Measurements from ENCODE around the gene ADCY9.

ADCY9 gene

DNA sequence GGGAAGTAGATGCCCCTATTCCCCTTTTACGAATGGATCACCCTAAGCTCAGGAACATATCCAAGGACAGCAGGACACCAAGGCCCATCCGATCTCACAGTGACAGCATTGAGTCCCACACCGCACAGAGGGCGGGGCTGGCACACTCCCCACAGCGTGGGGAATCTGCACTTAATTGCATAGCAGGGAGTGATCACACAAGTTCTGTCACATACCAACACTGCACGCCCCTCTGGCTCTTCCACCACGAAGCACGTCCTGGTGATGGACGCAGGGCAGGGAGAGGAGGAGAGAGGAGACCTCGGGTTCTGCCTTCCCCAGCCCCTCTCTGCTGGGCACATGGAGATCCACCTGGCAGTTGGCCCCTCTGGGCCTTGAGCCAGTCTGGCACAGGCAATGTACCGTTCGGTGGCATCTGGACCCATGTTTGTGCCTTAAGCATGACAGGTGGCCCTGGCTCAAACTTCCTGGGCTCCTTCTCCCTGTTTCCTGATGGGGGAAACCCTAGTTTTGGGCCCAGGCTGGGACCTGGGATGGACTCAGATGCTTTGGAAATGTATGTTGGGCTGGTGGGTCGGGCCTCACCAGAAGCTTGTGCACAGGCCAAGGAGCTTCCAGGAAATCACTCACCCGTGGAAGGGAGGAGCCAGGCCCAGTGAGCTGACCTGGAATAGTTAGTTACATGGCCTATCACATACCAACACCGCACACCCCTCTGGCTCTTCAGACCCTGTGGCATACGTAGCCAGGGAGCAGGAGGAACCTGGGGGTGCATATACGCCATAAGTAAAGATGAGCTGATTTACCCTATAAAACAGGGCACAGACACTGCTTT, 200.6 kb downstream of the ADCY9 start:
- no peak for DNase-seq (ENCODE audit: low spot score)

DNA sequence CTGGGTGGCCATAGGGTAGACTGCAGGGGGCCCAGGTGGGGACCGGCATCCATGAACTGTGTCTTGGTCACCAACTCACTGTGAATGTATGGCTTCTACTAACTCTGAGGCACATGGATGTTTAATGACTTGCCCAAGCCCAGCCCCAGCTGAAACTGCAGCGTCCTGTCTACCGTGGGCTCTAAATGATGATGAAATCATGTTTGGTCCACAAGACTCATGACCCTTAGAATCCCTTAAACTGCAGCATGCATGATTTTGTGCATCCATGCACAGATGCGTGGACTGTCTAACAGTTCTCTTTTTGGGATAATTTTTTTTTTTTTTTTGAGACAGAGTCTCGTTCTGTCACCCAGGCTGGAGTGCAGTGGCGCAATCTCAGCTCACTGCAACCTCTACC, 203.3 kb downstream of the ADCY9 start:
- no peak for DNase-seq (ENCODE audit: low spot score)
- TF ChIP-seq, protein P1, sequence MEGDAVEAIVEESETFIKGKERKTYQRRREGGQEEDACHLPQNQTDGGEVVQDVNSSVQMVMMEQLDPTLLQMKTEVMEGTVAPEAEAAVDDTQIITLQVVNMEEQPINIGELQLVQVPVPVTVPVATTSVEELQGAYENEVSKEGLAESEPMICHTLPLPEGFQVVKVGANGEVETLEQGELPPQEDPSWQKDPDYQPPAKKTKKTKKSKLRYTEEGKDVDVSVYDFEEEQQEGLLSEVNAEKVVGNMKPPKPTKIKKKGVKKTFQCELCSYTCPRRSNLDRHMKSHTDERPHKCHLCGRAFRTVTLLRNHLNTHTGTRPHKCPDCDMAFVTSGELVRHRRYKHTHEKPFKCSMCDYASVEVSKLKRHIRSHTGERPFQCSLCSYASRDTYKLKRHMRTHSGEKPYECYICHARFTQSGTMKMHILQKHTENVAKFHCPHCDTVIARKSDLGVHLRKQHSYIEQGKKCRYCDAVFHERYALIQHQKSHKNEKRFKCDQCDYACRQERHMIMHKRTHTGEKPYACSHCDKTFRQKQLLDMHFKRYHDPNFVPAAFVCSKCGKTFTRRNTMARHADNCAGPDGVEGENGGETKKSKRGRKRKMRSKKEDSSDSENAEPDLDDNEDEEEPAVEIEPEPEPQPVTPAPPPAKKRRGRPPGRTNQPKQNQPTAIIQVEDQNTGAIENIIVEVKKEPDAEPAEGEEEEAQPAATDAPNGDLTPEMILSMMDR (IDR thresholded peaks at IDR 0.05; ENCODE audit: extremely low read depth, missing control alignments), result no peak

More for the DNA sequence above, 200.6 kb downstream of the ADCY9 start:
- TF ChIP-seq, protein P1 (IDR thresholded peaks at IDR 0.05; ENCODE audit: extremely low read depth, missing control alignments), result no peak
